ENCODE data around the gene ART4. TPM values are rescaled to one million over a fixed set of nuclear protein-coding genes. Genes with fewer than 3 reads are reported as not detected.

ART4 gene
- total RNA-seq, 1 experiment from 2014 or later = not detected

- in situ Hi-C loops (cut with HindIII; ENCODE audit: low pct_unique_long_range_greater_than_20kb, low sequenced_read_pairs) = no loop called here
- no peak for DNase-seq (ENCODE audit: low read depth, low spot score)
These were observed 15.2 kb upstream of the ART4 start for GRCh38 chr12:14858513-14858912.

- DNase-seq (ENCODE audit: low read depth, low spot score) = no peak
- in situ Hi-C loops (cut with HindIII; ENCODE audit: low pct_unique_long_range_greater_than_20kb, low sequenced_read_pairs) = no loop called here
These were observed 11.4 kb upstream of the ART4 start for GRCh38 chr12:14854586-14855183.

- DNase-seq (ENCODE audit: low read depth, low spot score) = no peak
- in situ Hi-C loops (cut with HindIII; ENCODE audit: low pct_unique_long_range_greater_than_20kb, low sequenced_read_pairs) = no loop called here
These were observed 10.6 kb upstream of the ART4 start for GRCh38 chr12:14853961-14854360.

GRCh38 chr12:14852880-14853279 is 9.6 kb upstream of the ART4 start:
- in situ Hi-C loops (cut with HindIII; ENCODE audit: low pct_unique_long_range_greater_than_20kb, low sequenced_read_pairs) = no loop called here
- DNase-seq (ENCODE audit: low read depth, low spot score) = no peak

GRCh38 chr12:14850929-14851663 is 7.8 kb upstream of the ART4 start:
- peak; percentile 92 for DNase-seq (ENCODE audit: low read depth, low spot score)
- in situ Hi-C loops (cut with HindIII; ENCODE audit: low pct_unique_long_range_greater_than_20kb, low sequenced_read_pairs) = no loop called here

GRCh38 chr12:14849661-14850060 is 6.3 kb upstream of the ART4 start:
- in situ Hi-C loops (cut with HindIII; ENCODE audit: low pct_unique_long_range_greater_than_20kb, low sequenced_read_pairs) = no loop called here
- peak; percentile 97 for DNase-seq (ENCODE audit: low read depth, low spot score)

- in situ Hi-C loops (cut with HindIII; ENCODE audit: low pct_unique_long_range_greater_than_20kb, low sequenced_read_pairs) = no loop called here
These were observed 3.7 kb upstream of the ART4 start for GRCh38 chr12:14846876-14847580.

GRCh38 chr12:14846042-14846587 is 2.8 kb upstream of the ART4 start:
- in situ Hi-C loops (cut with HindIII; ENCODE audit: low pct_unique_long_range_greater_than_20kb, low sequenced_read_pairs) = no loop called here
- peak; percentile 68 for DNase-seq (ENCODE audit: low read depth, low spot score)

More at GRCh38 chr12:14846876-14847580, 3.7 kb upstream of the ART4 start:
- DNase-seq (ENCODE audit: low read depth, low spot score) = no peak

GRCh38 chr12:14845350-14845750 is 2.0 kb upstream of the ART4 start:
- in situ Hi-C loops (cut with HindIII; ENCODE audit: low pct_unique_long_range_greater_than_20kb, low sequenced_read_pairs) = no loop called here

GRCh38 chr12:14844401-14844800 is 1.1 kb upstream of the ART4 start:
- DNase-seq (ENCODE audit: low read depth, low spot score) = no peak
- in situ Hi-C loops (cut with HindIII; ENCODE audit: low pct_unique_long_range_greater_than_20kb, low sequenced_read_pairs) = no loop called here

More at GRCh38 chr12:14845350-14845750, 2.0 kb upstream of the ART4 start:
- DNase-seq (ENCODE audit: low read depth, low spot score) = peak; percentile 88

- no peak for DNase-seq (ENCODE audit: low read depth, low spot score)
- in situ Hi-C loops (cut with HindIII; ENCODE audit: low pct_unique_long_range_greater_than_20kb, low sequenced_read_pairs) = no loop called here
These were observed 1.0 kb downstream of the ART4 start for GRCh38 chr12:14842315-14842714.

GRCh38 chr12:14841761-14842160 is 1.6 kb downstream of the ART4 start:
- in situ Hi-C loops (cut with HindIII; ENCODE audit: low pct_unique_long_range_greater_than_20kb, low sequenced_read_pairs) = no loop called here
- DNase-seq (ENCODE audit: low read depth, low spot score) = no peak

GRCh38 chr12:14840616-14841015 is 2.7 kb downstream of the ART4 start:
- in situ Hi-C loops (cut with HindIII; ENCODE audit: low pct_unique_long_range_greater_than_20kb, low sequenced_read_pairs) = no loop called here
- DNase-seq (ENCODE audit: low read depth, low spot score) = no peak

- no peak for DNase-seq (ENCODE audit: low read depth, low spot score)
- in situ Hi-C loops (cut with HindIII; ENCODE audit: low pct_unique_long_range_greater_than_20kb, low sequenced_read_pairs) = no loop called here
These were observed 4.1 kb downstream of the ART4 start for GRCh38 chr12:14839262-14839661.

- in situ Hi-C loops (cut with HindIII; ENCODE audit: low pct_unique_long_range_greater_than_20kb, low sequenced_read_pairs) = no loop called here
- peak; percentile 51 for DNase-seq (ENCODE audit: low read depth, low spot score)
These were observed 6.8 kb downstream of the ART4 start for GRCh38 chr12:14836336-14837210.

GRCh38 chr12:14834509-14834908 is 8.8 kb downstream of the ART4 start:
- in situ Hi-C loops (cut with HindIII; ENCODE audit: low pct_unique_long_range_greater_than_20kb, low sequenced_read_pairs) = no loop called here
- peak; percentile 26 for DNase-seq (ENCODE audit: low read depth, low spot score)

- in situ Hi-C loops (cut with HindIII; ENCODE audit: low pct_unique_long_range_greater_than_20kb, low sequenced_read_pairs) = no loop called here
- DNase-seq (ENCODE audit: low read depth, low spot score) = no peak
These were observed 9.4 kb downstream of the ART4 start for GRCh38 chr12:14833952-14834351.

GRCh38 chr12:14833336-14833735 is 10.0 kb downstream of the ART4 start:
- in situ Hi-C loops (cut with HindIII; ENCODE audit: low pct_unique_long_range_greater_than_20kb, low sequenced_read_pairs) = no loop called here
- no peak for DNase-seq (ENCODE audit: low read depth, low spot score)

Measured in SK-MEL-5 (cell line).